D341Med (cell line): ENCODE results near the gene PAGE4.
A peak's percentile ranks its signal among the peaks of the same experiment; 100 is the strongest.

Experiments
- DNase-seq: peaks from one replicate; pipeline ENCODE4 v3.0.0; 2012; ENCODE audit warnings: low spot score

Gene PAGE4

GRCh38 chrX:49829016-49829415, at the start of gene PAGE4:
TSS of gene PAGE4 (plus strand) at chrX:49829303. CDS start at chrX:49830429, 1,126 bp downstream.
- DNase-seq: peak; percentile 19

GRCh38 chrX:49784747-49785280, 44.3 kb upstream of the PAGE4 start:
- no peak for DNase-seq

- no peak for DNase-seq
Measured at GRCh38 chrX:49792376-49792775, 36.7 kb upstream of the PAGE4 start.

DNA sequence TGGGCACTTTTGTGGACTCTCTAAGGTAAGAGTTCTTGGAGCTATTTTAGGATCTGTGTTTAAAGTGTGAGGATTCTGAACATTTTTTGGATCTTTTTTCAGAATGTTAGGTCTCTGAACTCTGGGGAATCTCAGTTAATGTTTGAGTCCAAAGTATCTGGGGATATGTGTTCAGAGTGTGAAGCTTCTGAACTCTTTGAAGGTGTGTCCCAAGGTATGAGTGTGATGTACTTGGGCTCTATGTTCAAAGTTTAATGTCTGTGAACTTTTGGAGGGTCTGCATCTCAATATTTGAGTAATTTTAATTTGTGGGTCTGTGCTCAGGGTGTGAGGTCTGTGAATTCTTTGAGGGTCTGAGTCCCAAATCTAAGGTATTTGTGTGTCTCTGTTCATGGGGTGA, 35.4 kb upstream of the PAGE4 start:
- no peak for DNase-seq

DNA sequence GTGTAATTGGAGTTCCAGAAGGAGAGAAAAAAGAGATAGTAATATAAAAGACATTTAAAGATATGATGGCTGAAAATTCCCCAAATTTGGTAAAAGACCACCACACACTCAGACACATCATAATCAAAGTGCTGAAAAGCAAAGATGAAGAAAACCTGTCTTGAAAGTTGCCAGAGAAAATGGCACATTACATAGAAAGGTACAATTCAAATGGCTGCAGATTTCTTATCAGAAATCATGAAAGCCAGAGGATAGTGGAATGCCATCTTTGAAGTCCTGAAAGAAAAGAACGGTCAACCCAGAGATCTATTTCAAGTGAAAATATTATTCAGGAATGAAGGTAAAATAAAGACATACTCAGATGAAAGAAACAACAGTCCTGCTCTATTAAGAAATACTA, 29.3 kb upstream of the PAGE4 start:
- no peak for DNase-seq

DNA sequence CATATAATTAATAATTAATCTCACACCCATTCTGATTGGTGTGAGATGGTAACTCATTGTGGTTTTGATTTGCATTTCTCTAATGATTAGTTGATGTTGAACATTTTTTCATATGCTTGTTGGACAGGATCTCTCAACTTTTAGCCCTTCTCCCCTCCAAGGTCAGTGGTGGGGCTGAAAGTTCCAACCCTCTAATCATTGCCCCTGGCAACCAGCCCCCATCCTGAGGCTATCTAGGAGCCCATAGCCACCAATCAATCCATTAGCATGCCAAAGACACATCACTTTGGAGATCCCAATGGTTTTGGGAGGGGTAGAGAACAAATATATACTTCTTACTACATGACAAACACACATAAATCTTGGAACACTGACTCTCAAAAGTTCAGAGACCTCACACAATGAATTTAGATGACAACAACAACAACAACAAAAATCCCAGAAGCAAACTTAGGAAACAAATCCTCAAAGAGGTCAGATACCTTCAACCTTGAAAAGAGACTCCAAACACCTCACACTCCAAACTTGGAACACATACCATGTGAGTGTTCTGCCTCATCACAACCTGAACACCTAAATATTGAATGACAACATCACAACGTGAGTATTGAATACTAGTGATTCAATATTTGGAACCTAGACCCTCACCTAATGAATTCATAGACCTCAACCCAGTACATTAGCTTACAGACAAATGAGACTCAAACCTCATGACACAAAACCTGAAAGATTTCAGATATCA, 19.0 kb upstream of the PAGE4 start:
- DNase-seq: no peak

- DNase-seq: no peak
Measured at GRCh38 chrX:49812177-49812576, 16.9 kb upstream of the PAGE4 start.

GRCh38 chrX:49816435-49816834, 12.7 kb upstream of the PAGE4 start:
- no peak for DNase-seq

DNA sequence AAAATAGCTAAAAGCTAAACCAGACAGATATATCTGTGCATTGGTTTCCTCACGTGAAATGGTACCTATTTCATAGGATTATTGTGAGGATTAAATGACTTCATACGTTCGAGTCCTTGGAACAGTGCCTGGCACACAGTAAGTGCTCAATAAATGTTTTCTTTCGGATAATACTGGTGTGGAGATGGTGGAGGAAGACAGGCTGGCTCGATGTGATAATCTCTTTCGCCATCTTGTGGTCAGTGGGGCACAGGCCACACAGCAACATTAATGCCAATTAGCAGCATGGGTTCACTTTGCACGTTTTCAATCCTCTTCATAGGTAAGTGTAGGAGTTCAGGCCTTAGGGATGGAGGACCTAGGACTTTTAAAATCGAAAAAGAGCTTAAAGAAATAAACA, 9.3 kb downstream of the PAGE4 start:
- DNase-seq: peak; percentile 36

- peak; percentile 62 for DNase-seq
Measured at GRCh38 chrX:49840679-49841078, 11.6 kb downstream of the PAGE4 start.

DNA sequence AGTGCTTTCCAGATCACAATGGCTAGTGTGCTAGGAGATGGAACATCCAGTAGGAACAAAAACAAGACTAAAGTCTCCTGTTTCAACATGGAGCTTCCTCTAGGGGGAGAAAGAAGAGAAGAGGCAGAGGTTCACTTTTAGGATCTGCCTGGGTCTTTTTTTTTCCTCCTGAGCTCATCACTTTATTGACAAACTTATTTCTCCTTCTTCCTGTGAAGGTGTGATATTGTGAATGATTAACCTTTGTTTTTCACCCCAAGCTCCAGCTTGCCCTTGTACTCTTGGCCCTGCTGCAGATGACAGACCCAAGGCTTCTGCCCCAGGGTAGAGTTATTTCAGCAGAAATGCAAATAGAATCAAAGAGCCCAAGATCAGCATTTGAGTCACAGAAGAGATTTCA, 13.5 kb downstream of the PAGE4 start:
- DNase-seq: no peak

DNA sequence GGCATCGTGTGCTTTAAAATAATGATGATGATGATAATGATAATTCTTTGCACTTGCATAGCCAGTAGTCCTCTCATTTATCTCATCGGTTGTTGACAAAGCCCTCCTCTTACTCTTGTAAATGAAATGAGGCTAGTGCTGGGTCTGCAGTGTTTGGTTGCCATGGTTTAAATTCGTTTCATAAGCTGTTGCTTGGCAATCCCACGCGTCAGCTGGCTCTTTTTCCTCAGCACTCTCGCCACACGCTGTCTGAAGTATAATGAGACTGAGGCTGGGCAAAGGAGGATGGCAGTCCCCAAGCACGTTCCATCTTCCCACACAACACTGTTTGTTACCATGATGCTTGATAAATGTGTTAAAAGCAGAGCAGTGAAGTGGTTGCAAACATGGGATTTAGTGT, 15.5 kb downstream of the PAGE4 start:
- DNase-seq: peak; percentile 40

- DNase-seq: no peak
Measured at GRCh38 chrX:49845701-49846403, 16.7 kb downstream of the PAGE4 start.

- DNase-seq: no peak
Measured at GRCh38 chrX:49846522-49846921, 17.4 kb downstream of the PAGE4 start.

GRCh38 chrX:49848275-49848674, 19.2 kb downstream of the PAGE4 start:
- no peak for DNase-seq

- no peak for DNase-seq
Measured at GRCh38 chrX:49850028-49850427, 20.9 kb downstream of the PAGE4 start.

DNA sequence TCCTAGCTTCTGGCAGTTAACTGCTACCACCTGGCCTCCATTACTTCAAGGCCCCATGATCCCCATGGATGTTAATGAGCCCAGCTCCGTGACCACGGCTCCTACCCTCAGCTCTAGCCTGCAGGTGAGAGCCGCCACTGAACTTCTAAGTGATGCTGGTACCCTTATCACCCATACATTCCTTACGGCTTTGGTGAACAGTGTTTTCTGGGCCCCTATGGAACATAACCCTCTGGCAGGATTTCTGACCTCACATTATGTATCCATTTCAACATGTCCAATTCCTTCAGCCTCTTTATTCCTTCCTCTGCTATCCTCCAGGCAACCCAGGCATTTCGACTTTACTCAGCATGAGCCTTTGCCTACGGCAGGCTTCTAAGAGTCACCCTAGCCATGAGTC, 24.6 kb downstream of the PAGE4 start:
- DNase-seq: no peak

GRCh38 chrX:49856819-49857218, 27.7 kb downstream of the PAGE4 start:
- no peak for DNase-seq

DNA sequence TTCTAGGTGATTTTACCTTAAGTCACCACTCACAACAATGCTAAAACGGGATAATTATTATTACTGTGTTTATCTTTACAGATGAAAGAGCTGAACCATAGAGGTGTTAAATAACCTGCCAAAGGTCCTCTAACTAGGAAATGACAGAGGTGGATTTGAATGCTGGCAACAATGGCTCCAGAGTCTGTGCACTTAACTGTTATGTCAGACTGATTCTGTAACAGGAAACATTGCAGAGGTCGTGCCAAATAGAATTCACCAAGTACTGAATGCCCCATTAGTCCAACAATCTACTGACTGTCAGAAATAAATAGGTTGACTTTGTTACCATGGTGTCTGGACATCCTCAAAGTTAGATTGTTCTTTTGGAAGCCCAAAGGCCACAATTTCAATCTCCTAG, 29.2 kb downstream of the PAGE4 start:
- no peak for DNase-seq

- no peak for DNase-seq
Measured at GRCh38 chrX:49859491-49859890, 30.4 kb downstream of the PAGE4 start.

DNA sequence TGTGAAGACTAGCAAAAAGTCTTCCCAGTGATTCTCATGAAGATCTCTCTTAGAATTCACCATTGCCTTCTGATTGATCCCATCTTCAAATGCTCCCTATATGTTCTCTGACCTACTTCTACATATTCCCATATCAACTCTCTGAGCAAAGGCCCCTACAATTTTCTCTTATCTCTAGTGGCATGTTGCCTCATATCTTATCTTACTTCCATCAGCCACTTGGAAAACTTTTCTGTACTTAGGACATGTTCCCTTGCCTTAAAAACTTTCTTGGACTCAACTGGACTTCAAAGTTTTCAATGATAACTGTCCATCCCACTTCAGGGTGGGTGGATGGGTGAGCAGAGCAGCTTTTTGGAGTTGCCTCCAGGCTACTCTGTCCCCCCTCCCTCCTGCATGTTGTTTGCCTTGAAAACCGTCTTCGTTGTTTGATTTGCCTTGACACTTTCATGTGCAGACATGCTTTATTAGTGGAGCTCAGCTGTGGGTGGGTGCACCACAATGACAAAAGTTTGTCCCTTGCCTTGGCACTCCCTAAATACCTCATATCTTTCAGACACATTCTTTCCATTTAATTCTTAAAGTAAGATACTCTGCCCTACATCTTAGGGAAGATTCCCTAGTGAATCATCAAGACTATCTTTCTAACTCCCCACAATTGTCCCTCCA, 31.9 kb downstream of the PAGE4 start:
- no peak for DNase-seq

- DNase-seq: no peak
Measured at GRCh38 chrX:49862093-49862492, 33.0 kb downstream of the PAGE4 start.

GRCh38 chrX:49868739-49869138, 39.6 kb downstream of the PAGE4 start:
- no peak for DNase-seq
